Medulla oblongata (tissue), 1 donor: ENCODE results near the gene FIZ1.

Experiments used
- DNase-seq: peaks from one replicate; pipeline ENCODE4 v3.0.0-alpha.2; 2015; ENCODE audit errors: extremely low spot score

FIZ1 gene

GRCh38 chr19:55635856-55636440, 36.6 kb upstream of the FIZ1 start:
- peak; percentile 1 for DNase-seq

- no peak for DNase-seq
Measured at GRCh38 chr19:55635334-55635717, 36.0 kb upstream of the FIZ1 start.

- DNase-seq = no peak
Measured at GRCh38 chr19:55633861-55634260, 34.5 kb upstream of the FIZ1 start.

- DNase-seq = peak; percentile 97
Measured at GRCh38 chr19:55632463-55632834, 33.1 kb upstream of the FIZ1 start.

GRCh38 chr19:55626350-55626749, 27.0 kb upstream of the FIZ1 start:
- DNase-seq = no peak

- DNase-seq = no peak
Measured at GRCh38 chr19:55625004-55625326, 25.6 kb upstream of the FIZ1 start.

- DNase-seq = peak; percentile 93
Measured at GRCh38 chr19:55624109-55625003, 25.0 kb upstream of the FIZ1 start, which contains the start of gene ZNF784. ZNF784 (minus strand) TSS chr19:55624566; CDS start chr19:55624561, 5 bp downstream.

- DNase-seq = no peak
Measured at GRCh38 chr19:55623561-55623960, 24.2 kb upstream of the FIZ1 start.

GRCh38 chr19:55623130-55623529, 23.8 kb upstream of the FIZ1 start:
- DNase-seq = no peak

- DNase-seq = no peak
Measured at GRCh38 chr19:55622242-55622969, 23.1 kb upstream of the FIZ1 start.

- no peak for DNase-seq
Measured at GRCh38 chr19:55621673-55622231, 22.4 kb upstream of the FIZ1 start.

- DNase-seq = no peak
Measured at GRCh38 chr19:55621205-55621672, 21.9 kb upstream of the FIZ1 start.

- DNase-seq = no peak
Measured at GRCh38 chr19:55620410-55621204, 21.3 kb upstream of the FIZ1 start.

- no peak for DNase-seq
Measured at GRCh38 chr19:55619286-55619685, 20.0 kb upstream of the FIZ1 start.

- no peak for DNase-seq
Measured at GRCh38 chr19:55618426-55618825, 19.1 kb upstream of the FIZ1 start.

GRCh38 chr19:55617426-55617825, 18.1 kb upstream of the FIZ1 start:
- no peak for DNase-seq

- DNase-seq = no peak
Measured at GRCh38 chr19:55616395-55616875, 17.1 kb upstream of the FIZ1 start.

- no peak for DNase-seq
Measured at GRCh38 chr19:55615543-55616394, 16.5 kb upstream of the FIZ1 start.

GRCh38 chr19:55614711-55615542, 15.6 kb upstream of the FIZ1 start:
- DNase-seq = no peak
